SK-N-SH (cell line): Measurements from ENCODE around the gene FTO.

Source experiments
- CTCF ChIP-seq: fragments of 200-600 bp; sonication (generic); IDR thresholded peaks from 2 replicates; pipeline ENCODE4 v1.6.1; 2017; ENCODE audit warnings: antibody characterized with exemption, mild to moderate bottlenecking, moderate library complexity
- ELF1 ChIP-seq: IDR thresholded peaks from 2 replicates; pipeline ENCODE4 v1.4.0; 2012
- EP300 ChIP-seq, 2 experiments: IDR thresholded peaks; 2 replicates each; pipeline versions ENCODE4 v1.4.0 to v1.6.1; 2012; ENCODE audit warnings: borderline replicate concordance in 1 of 2, low read depth in 1 of 2, low read length in 1 of 2
- EZH2phosphoT487 ChIP-seq: fragments of 200-600 bp; sonication (generic); IDR thresholded peaks from 2 replicates; pipeline ENCODE4 v1.6.1; 2017; ENCODE audit warnings: low read depth, mixed run types, mild to moderate bottlenecking, antibody characterized with exemption, moderate library complexity, borderline replicate concordance
- FOXM1 ChIP-seq: IDR thresholded peaks from 2 replicates; pipeline ENCODE4 v1.4.0; 2012; ENCODE audit warnings: low read depth, mild to moderate bottlenecking
- GATA2 ChIP-seq: sonication (generic); formaldehyde crosslinking; IDR thresholded peaks from 2 replicates; pipeline ENCODE4 v1.5.0; 2020; ENCODE audit warnings: mild to moderate bottlenecking, missing genetic modification reagents
- MEF2A ChIP-seq: IDR thresholded peaks from 2 replicates; pipeline ENCODE4 v1.4.0; 2012; ENCODE audit warnings: low read depth, borderline replicate concordance
- MXI1 ChIP-seq: IDR thresholded peaks from 2 replicates; pipeline ENCODE4 v1.6.1; 2012; ENCODE audit warnings: mild to moderate bottlenecking, low read depth, low read length, improper control_type of control experiment
- POLR2AphosphoS5 ChIP-seq: IDR thresholded peaks from 2 replicates; pipeline ENCODE4 v1.6.1; 2012; ENCODE audit warnings: low read depth, low read length
- RAD21 ChIP-seq: IDR thresholded peaks from 2 replicates; pipeline ENCODE4 v1.6.1; 2012; ENCODE audit warnings: mild to moderate bottlenecking, low read length
- SMC3 ChIP-seq: IDR thresholded peaks from 2 replicates; pipeline ENCODE4 v1.6.1; 2012; ENCODE audit warnings: low read depth, low read length, improper control_type of control experiment
- TEAD4 ChIP-seq: IDR thresholded peaks from 2 replicates; pipeline ENCODE4 v1.4.0; 2012; ENCODE audit warnings: mild to moderate bottlenecking, borderline replicate concordance; ENCODE audit not compliant: insufficient read depth
- YY1 ChIP-seq: IDR thresholded peaks from 2 replicates; pipeline ENCODE4 v1.4.0; 2012; ENCODE audit warnings: low read depth, mild to moderate bottlenecking
- TF ChIP-seq, protein P1 (sequence below): fragments of 150-350 bp; IDR thresholded peaks from 2 replicates; pipeline ENCODE4 v1.6.1; 2016; ENCODE audit warnings: mild to moderate bottlenecking, low read depth, low read length

DNA sequence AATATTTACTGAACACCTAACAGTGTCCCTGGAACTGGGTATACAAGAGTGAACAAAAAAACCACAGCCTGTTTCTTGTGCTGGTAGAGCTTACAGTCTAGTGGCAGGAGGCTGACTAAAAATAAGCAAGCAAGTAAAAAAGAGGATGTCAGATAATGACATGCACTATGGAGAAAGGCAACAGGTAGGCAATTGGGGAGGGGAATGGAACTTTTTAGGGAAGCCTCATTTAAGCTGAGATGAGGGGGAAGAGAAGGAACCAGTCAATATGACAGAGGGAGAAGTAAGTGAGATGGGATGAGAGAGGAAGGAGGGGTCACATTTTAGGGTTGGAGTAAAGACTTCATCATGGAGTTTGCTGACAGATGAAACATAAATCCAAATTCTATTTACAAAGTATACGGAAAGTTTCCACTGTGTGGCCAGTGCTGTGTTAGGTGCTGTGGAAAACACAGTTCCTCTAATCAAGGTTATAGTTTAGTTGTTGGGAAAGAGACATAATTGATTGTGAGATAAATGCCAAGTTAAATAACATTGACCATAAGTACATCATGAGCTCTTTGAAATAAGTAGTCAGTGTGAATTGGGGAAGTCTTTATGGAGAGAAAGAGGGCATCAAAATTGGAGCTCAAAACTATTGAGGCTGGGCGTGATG, 251.4 kb downstream of the FTO start:
- TF ChIP-seq POLR2AphosphoS5 = no peak
- no peak for TF ChIP-seq RAD21
- TF ChIP-seq ELF1 = no peak
- TF ChIP-seq MEF2A = no peak
- no peak for TF ChIP-seq CTCF
- TF ChIP-seq, protein P1, sequence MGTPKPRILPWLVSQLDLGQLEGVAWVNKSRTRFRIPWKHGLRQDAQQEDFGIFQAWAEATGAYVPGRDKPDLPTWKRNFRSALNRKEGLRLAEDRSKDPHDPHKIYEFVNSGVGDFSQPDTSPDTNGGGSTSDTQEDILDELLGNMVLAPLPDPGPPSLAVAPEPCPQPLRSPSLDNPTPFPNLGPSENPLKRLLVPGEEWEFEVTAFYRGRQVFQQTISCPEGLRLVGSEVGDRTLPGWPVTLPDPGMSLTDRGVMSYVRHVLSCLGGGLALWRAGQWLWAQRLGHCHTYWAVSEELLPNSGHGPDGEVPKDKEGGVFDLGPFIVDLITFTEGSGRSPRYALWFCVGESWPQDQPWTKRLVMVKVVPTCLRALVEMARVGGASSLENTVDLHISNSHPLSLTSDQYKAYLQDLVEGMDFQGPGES = no peak
- no peak for TF ChIP-seq TEAD4
- TF ChIP-seq SMC3 = no peak
- no peak for TF ChIP-seq EZH2phosphoT487
- TF ChIP-seq MXI1 = no peak
- TF ChIP-seq GATA2 = no peak
- no peak for TF ChIP-seq YY1
- no peak for TF ChIP-seq FOXM1
- no peak for TF ChIP-seq EP300 (IDR thresholded peaks at IDR 0.05; ENCODE audit: borderline replicate concordance in 1 of 2, low read depth in 1 of 2, low read length in 1 of 2)
